Measurements from ENCODE around the gene RASGEF1C.
"Not testable (repeated sequence)": the region's sequence is repeated elsewhere in the genome, so short reads cannot be mapped to it uniquely, and the experiment has no call there.

Gene RASGEF1C

GRCh38 chr5:180211761-180212035 lies 2.7 kb upstream of the RASGEF1C start:
- TF ChIP-seq, protein P1, sequence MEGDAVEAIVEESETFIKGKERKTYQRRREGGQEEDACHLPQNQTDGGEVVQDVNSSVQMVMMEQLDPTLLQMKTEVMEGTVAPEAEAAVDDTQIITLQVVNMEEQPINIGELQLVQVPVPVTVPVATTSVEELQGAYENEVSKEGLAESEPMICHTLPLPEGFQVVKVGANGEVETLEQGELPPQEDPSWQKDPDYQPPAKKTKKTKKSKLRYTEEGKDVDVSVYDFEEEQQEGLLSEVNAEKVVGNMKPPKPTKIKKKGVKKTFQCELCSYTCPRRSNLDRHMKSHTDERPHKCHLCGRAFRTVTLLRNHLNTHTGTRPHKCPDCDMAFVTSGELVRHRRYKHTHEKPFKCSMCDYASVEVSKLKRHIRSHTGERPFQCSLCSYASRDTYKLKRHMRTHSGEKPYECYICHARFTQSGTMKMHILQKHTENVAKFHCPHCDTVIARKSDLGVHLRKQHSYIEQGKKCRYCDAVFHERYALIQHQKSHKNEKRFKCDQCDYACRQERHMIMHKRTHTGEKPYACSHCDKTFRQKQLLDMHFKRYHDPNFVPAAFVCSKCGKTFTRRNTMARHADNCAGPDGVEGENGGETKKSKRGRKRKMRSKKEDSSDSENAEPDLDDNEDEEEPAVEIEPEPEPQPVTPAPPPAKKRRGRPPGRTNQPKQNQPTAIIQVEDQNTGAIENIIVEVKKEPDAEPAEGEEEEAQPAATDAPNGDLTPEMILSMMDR (IDR thresholded peaks at IDR 0.05; ENCODE audit: low read depth, low read length): no peak
- DNase-seq (ENCODE audit: extremely low read depth, low read depth): no peak

GRCh38 chr5:180210961-180211760 lies 2.1 kb upstream of the RASGEF1C start:
- TF ChIP-seq, protein P1 (IDR thresholded peaks at IDR 0.05; ENCODE audit: low read depth, low read length): no peak
- no peak for DNase-seq (ENCODE audit: extremely low read depth, low read depth)

- not testable (repeated sequence) for DNase-seq (ENCODE audit: extremely low read depth, low read depth)
Measured at GRCh38 chr5:180210077-180210476, 1.1 kb upstream of the RASGEF1C start.

GRCh38 chr5:180208435-180209081 lies 453 bp downstream of the RASGEF1C start:
- DNase-seq (ENCODE audit: extremely low read depth, low read depth): no peak
- TF ChIP-seq, protein P1 (IDR thresholded peaks at IDR 0.05; ENCODE audit: low read depth, low read length): no peak

DNA sequence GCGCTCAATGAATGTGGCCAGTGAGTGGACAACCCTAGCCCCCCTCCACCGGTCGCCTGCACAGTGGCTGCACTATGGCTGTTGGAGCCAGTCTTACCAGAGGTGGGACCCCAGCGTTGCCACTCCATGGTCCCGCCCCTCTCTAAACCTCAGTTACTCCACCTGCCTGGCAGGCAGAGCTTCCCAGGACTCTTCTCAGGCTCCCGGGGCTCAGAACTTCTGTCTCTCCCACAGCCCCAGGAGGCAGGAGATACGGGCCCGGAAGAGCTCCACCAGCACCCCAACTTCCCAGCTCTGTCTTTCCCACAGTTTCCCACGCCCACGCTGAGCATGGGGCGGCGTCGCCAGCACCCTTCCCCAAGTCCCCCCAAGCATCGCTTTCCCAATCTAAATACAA lies 975 bp downstream of the RASGEF1C start:
- no peak for DNase-seq (ENCODE audit: extremely low read depth, low read depth)
- TF ChIP-seq, protein P1 (IDR thresholded peaks at IDR 0.05; ENCODE audit: low read depth, low read length): no peak

- no peak for DNase-seq (ENCODE audit: extremely low read depth, low read depth)
Measured at GRCh38 chr5:180207593-180207992, 1.4 kb downstream of the RASGEF1C start.

DNA sequence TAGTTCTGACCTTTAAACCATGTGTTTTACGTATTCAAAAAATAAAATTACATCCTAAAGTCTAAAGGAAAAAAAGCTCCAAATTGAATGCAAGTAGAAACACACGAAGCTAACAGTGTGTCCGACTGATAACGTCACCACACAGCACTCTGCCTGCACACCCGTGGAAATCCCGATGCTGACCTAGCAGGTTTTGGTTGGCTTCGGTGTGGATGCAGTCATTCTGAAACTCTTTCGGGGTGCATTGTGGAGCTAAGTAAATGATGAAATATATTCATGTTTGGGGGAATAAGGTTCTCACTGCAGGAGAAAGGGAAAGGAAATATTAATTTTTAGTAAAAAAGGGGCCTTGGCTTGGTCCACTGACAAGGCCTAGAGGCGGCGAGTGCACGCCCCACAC lies 2.0 kb downstream of the RASGEF1C start:
- TF ChIP-seq, protein P1 (IDR thresholded peaks at IDR 0.05; ENCODE audit: low read depth, low read length): no peak
- DNase-seq (ENCODE audit: extremely low read depth, low read depth): no peak

More at GRCh38 chr5:180207593-180207992, 1.4 kb downstream of the RASGEF1C start:
- TF ChIP-seq, protein P1 (IDR thresholded peaks at IDR 0.05; ENCODE audit: low read depth, low read length): no peak
